ENCODE data around the gene PRPF40A. TPM values are rescaled to one million over a fixed set of nuclear protein-coding genes. Genes with fewer than 3 reads are reported as not detected.
A peak's percentile ranks its signal among the peaks of the same experiment; 100 is the strongest.
"Not testable (repeated sequence)": the region's sequence is repeated elsewhere in the genome, so short reads cannot be mapped to it uniquely, and the experiment has no call there.

The PRPF40A gene
- total and polyA plus RNA-seq, 8 donors, result 8.7 to 44.7 (median 26.1) TPM

- intact Hi-C loops (cut with DNase I), result no loop called here
- 14 to 25% methylated on average over 2 of the region's 2 CpGs for WGBS, 2 donors
- H3K27me3 ChIP-seq, result no peaks in the 10 kb centered on the region
- peak in 3 of 4 donors; percentile 68 to 70 (median 68) for TF ChIP-seq CTCF (IDR thresholded peaks at IDR 0.05)
- H3K36me3 ChIP-seq, result peaks cover 0 to 4% (median 0%) of the 10 kb centered on the region in 3 donors
- no peak overlapping the region for H3K27ac ChIP-seq
- peak; percentile 66 to 89 (median 86) for ATAC-seq
- no peak for DNase-seq
- no peaks in the 10 kb centered on the region for H3K4me1 ChIP-seq
- no peaks in the 10 kb centered on the region for H3K9me3 ChIP-seq
- FAIRE-seq, result peak; percentile 99
- H3K4me3 ChIP-seq, result no peak overlapping the region
Observed at GRCh38 chr2:152740743-152741328, 23.6 kb upstream of the PRPF40A start.

- intact Hi-C loops (cut with DNase I); H3K9me3 ChIP-seq; H3K4me3 ChIP-seq; FAIRE-seq; ATAC-seq; H3K4me1 ChIP-seq; H3K27me3 ChIP-seq; H3K27ac ChIP-seq; H3K36me3 ChIP-seq; DNase-seq: not testable (repeated sequence)
- 87 to 100% methylated on average over 1 of the region's 1 CpG for WGBS, 2 donors
Observed at GRCh38 chr2:152739705-152740104, 22.4 kb upstream of the PRPF40A start.

GRCh38 chr2:152738438-152738837 is 21.2 kb upstream of the PRPF40A start:
- H3K9me3 ChIP-seq, result no peaks in the 10 kb centered on the region

GRCh38 chr2:152737509-152737908 is 20.2 kb upstream of the PRPF40A start:
- FAIRE-seq; ATAC-seq; H3K27ac ChIP-seq; H3K9me3 ChIP-seq; H3K27me3 ChIP-seq; H3K4me3 ChIP-seq; H3K4me1 ChIP-seq; DNase-seq; H3K36me3 ChIP-seq; intact Hi-C loops (cut with DNase I): not testable (repeated sequence)
- WGBS, 2 donors, result 88 to 95% methylated on average over 1 of the region's 1 CpG

More at GRCh38 chr2:152738438-152738837, 21.2 kb upstream of the PRPF40A start:
- no peak for ATAC-seq
- no peak for TF ChIP-seq CTCF (IDR thresholded peaks at IDR 0.05)
- no peak for FAIRE-seq
- Histone ChIP-seq H3K36me3 (no peaks in the 10 kb centered on the region), H3K27me3 (no peaks in the 10 kb centered on the region), H3K4me3 (no peak overlapping the region), H3K27ac (no peak overlapping the region), H3K4me1 (no peaks in the 10 kb centered on the region)
- DNase-seq, result no peak
- intact Hi-C loops (cut with DNase I), result no loop called here
- WGBS, 2 donors, result 94 to 98% methylated on average over 2 of the region's 2 CpGs

GRCh38 chr2:152730591-152731333 is 13.5 kb upstream of the PRPF40A start:
- DNase-seq (no peak), FAIRE-seq (no peak), ATAC-seq (peak in 3 of 4 donors; percentile 44 to 66 (median 53))
- no peak overlapping the region for H3K4me3 ChIP-seq
- no peaks in the 10 kb centered on the region for H3K36me3 ChIP-seq
- no peaks in the 10 kb centered on the region for H3K27me3 ChIP-seq
- H3K4me1 ChIP-seq, result peaks cover 0 to 3% (median 0%) of the 10 kb centered on the region in 3 donors
- 71 to 78% methylated on average over 1 of the region's 1 CpG for WGBS, 2 donors
- no peaks in the 10 kb centered on the region for H3K9me3 ChIP-seq
- no peak overlapping the region for H3K27ac ChIP-seq
- no peak for TF ChIP-seq CTCF (IDR thresholded peaks at IDR 0.05)
- intact Hi-C loops (cut with DNase I), result no loop called here

- no peaks in the 10 kb centered on the region for H3K9me3 ChIP-seq
- DNase-seq (no peak), FAIRE-seq (no peak), ATAC-seq (no peak)
- TF ChIP-seq CTCF (IDR thresholded peaks at IDR 0.05), result no peak
- H3K4me1 ChIP-seq, result peaks cover 0 to 3% (median 0%) of the 10 kb centered on the region in 3 donors
- no peaks in the 10 kb centered on the region for H3K27me3 ChIP-seq
- peaks cover 0 to 5% (median 0%) of the 10 kb centered on the region in 3 donors for H3K36me3 ChIP-seq
- 90 to 92% methylated on average over 2 of the region's 2 CpGs for WGBS, 2 donors
- no peak overlapping the region for H3K27ac ChIP-seq
- intact Hi-C loops (cut with DNase I), result no loop called here
- no peak overlapping the region for H3K4me3 ChIP-seq
Observed at GRCh38 chr2:152729844-152730243, 12.6 kb upstream of the PRPF40A start.
